K562 (cell line): ENCODE results near the gene ANKS1A. TPM values are rescaled to one million over a fixed set of nuclear protein-coding genes. Genes with fewer than 3 reads are reported as not detected.

Experiments used
- ATAC-seq: fragments of 200-7000 bp; cut with Tn5 transposase; 3 replicates; pipeline ENCODE4 v1.9.1; 2020; ENCODE audit warnings: moderate library complexity
- BruUV-seq: library from RNA; stranded (reverse); fragments of 400-500 nt; replicated peaks from 2 replicates; lab custom pipeline; 2021; lab: Mats Ljungman, UMichigan
- CTCF ChIA-PET: fragments of 300-600 bp; formaldehyde crosslinking; extraction: SDS; loops from one replicate; lab custom pipeline; 2021; ENCODE audit warnings: low intra/inter-chr PET ratio; lab: Yijun Ruan, JAX
- POLR2A ChIA-PET: fragments of 300-600, 350-650 bp; sonication (Branson Sonifier 250); formaldehyde crosslinking; extraction: SDS; loops from one replicate; lab custom pipeline; 2021; ENCODE audit warnings: antibody characterized with exemption, inconsistent platforms; lab: Yijun Ruan, JAX
- DNase-seq, 4 experiments: peaks; one replicate each; pipeline versions ENCODE4 v3.0.0 to v3.0.0-alpha.2; 2011 to 2018; ENCODE audit warnings: low spot score in 3 of 4, mixed read lengths in 3 of 4; ENCODE audit errors: extremely low read depth in 1 of 4
- FAIRE-seq: peaks from 2 replicates; lab custom pipeline; 2011; peaks lifted over from hg19 to GRCh38; lab: Jason Lieb, UNC
- H2AFZ ChIP-seq: 2 replicates; pipeline ENCODE4 v1.6.0; 2011; ENCODE audit warnings: low read depth, low read length, control low read depth, inconsistent platforms
- H3K27ac ChIP-seq: fragments of 200-600 bp; 3 replicates; pipeline ENCODE4 v1.8.0; 2011; ENCODE audit warnings: low read depth, mild to moderate bottlenecking, control low read depth, inconsistent platforms, low read length, moderate library complexity, mixed read lengths; ENCODE audit errors: extremely low read depth
- H3K27me3 ChIP-seq, 2 experiments: fragments of 300-600 bp in 1 of 2; 2 replicates in 1 of 2; 3 replicates in 1 of 2; pipeline versions ENCODE4 v1.6.0 to v1.8.0; 2011; ENCODE audit warnings: inconsistent platforms in 2 of 2, low read length in 2 of 2, mild to moderate bottlenecking in 1 of 2, mixed read lengths in 1 of 2, moderate library complexity in 1 of 2; ENCODE audit not compliant: control insufficient read depth in 2 of 2, insufficient read depth in 2 of 2
- H3K36me3 ChIP-seq: fragments of 300-600 bp; 3 replicates; pipeline ENCODE4 v1.8.0; 2011; ENCODE audit warnings: mild to moderate bottlenecking, low read length, inconsistent platforms; ENCODE audit not compliant: control insufficient read depth, insufficient read depth
- H3K4me1 ChIP-seq, 2 experiments: fragments of 200-600 bp in 1 of 2; replicated peaks in 1 of 2; 2 replicates in 1 of 2; 3 replicates in 1 of 2; pipeline versions ENCODE4 v1.5.1 to v1.8.0; 2011; ENCODE audit warnings: inconsistent platforms in 2 of 2, low read length in 2 of 2, mild to moderate bottlenecking in 1 of 2, mixed read lengths in 1 of 2, moderate library complexity in 1 of 2; ENCODE audit not compliant: control insufficient read depth in 2 of 2, insufficient read depth in 2 of 2
- H3K4me2 ChIP-seq: 2 replicates; pipeline ENCODE4 v1.6.1; 2011; ENCODE audit warnings: low read length, control low read depth, inconsistent platforms, mixed read lengths; ENCODE audit not compliant: insufficient read depth
- H3K4me3 ChIP-seq: fragments of 200-600 bp; sonication (generic), shearing (Covaris generic); 2 replicates; pipeline ENCODE4 v1.5.1; 2016; ENCODE audit warnings: control low read depth, inconsistent platforms
- H3K79me2 ChIP-seq: fragments of 200-600 bp; 3 replicates; pipeline ENCODE4 v1.8.0; 2011; ENCODE audit warnings: low read length, inconsistent platforms; ENCODE audit not compliant: control insufficient read depth, insufficient read depth
- H3K9ac ChIP-seq, 2 experiments: 2 replicates each; pipeline versions ENCODE4 v1.6.0 to v1.6.1; 2011; ENCODE audit warnings: low read depth in 2 of 2, low read length in 2 of 2, control low read depth in 1 of 2, inconsistent platforms in 1 of 2, mild to moderate bottlenecking in 1 of 2, mixed read lengths in 1 of 2; ENCODE audit not compliant: insufficient read depth in 1 of 2
- H3K9me1 ChIP-seq: one replicate; pipeline ENCODE4 v1.6.0; 2011; ENCODE audit warnings: inconsistent platforms, mild to moderate bottlenecking, low read length, moderate library complexity; ENCODE audit not compliant: control insufficient read depth, insufficient read depth
- H3K9me3 ChIP-seq: replicated peaks from 2 replicates; pipeline ENCODE4 v1.5.1; 2011; ENCODE audit warnings: low read depth, low read length, inconsistent platforms; ENCODE audit not compliant: control insufficient read depth, insufficient read depth
- H4K20me1 ChIP-seq: replicated peaks from 2 replicates; pipeline ENCODE4 v1.6.1; 2011; ENCODE audit warnings: low read length, inconsistent platforms, mixed read lengths; ENCODE audit not compliant: control insufficient read depth, insufficient read depth
- CLOCK ChIP-seq: fragments of 250-450 bp; sonication (Bioruptor Pico); IDR thresholded peaks from 2 replicates; pipeline ENCODE4 v1.4.0; 2020; ENCODE audit warnings: mild to moderate bottlenecking, moderate library complexity, borderline replicate concordance
- CREB5 ChIP-seq: fragments of 250-450 bp; sonication (Bioruptor Pico); IDR thresholded peaks from 2 replicates; pipeline ENCODE4 v1.5.0; 2020; ENCODE audit warnings: mild to moderate bottlenecking
- IRF2 ChIP-seq: sonication (generic); formaldehyde crosslinking; IDR thresholded peaks from 2 replicates; pipeline ENCODE4 v1.8.1; 2022; ENCODE audit warnings: mild to moderate bottlenecking, missing genetic modification reagents
- NUFIP1 ChIP-seq: fragments of 450-650 bp; IDR thresholded peaks from 2 replicates; pipeline ENCODE4 v1.6.1; 2018; ENCODE audit not compliant: partially characterized antibody
- PATZ1 ChIP-seq: fragments of 250-450 bp; sonication (Bioruptor Pico); IDR thresholded peaks from 2 replicates; pipeline ENCODE4 v1.5.0; 2020; ENCODE audit warnings: mild to moderate bottlenecking, borderline replicate concordance
- PTRF ChIP-seq: fragments of 450-650 bp; IDR thresholded peaks from 2 replicates; pipeline ENCODE4 v1.6.1; 2016; ENCODE audit warnings: mild to moderate bottlenecking, missing genetic modification characterization, missing compliant biosample characterization
- ZBED1 ChIP-seq: IDR thresholded peaks from 2 replicates; pipeline ENCODE4 v1.6.1; 2014
- ZBTB2 ChIP-seq: fragments of 450-650 bp; IDR thresholded peaks from 2 replicates; pipeline ENCODE4 v1.6.1; 2016; ENCODE audit warnings: antibody characterized with exemption
- ZNF184 ChIP-seq: sonication (generic); formaldehyde crosslinking; IDR thresholded peaks from 2 replicates; pipeline ENCODE4 v1.5.0; 2020; ENCODE audit warnings: missing genetic modification reagents
- ZNF699 ChIP-seq: fragments of 250-450 bp; sonication (Bioruptor Pico); IDR thresholded peaks from 2 replicates; pipeline ENCODE4 v1.8.0; 2021; ENCODE audit warnings: mild to moderate bottlenecking, moderate library complexity; ENCODE audit not compliant: insufficient replicate concordance
- ZNF740 ChIP-seq, 3 experiments: fragments of 200-800 bp in 1 of 3; sonication (Bioruptor generic) in 1 of 3; sonication (generic) in 1 of 3; formaldehyde crosslinking in 1 of 3; IDR thresholded peaks; 2 replicates each; pipeline versions ENCODE4 v1.6.1 to v1.8.0; 2016 to 2022; ENCODE audit warnings: mild to moderate bottlenecking in 2 of 3, missing compliant biosample characterization in 2 of 3, missing genetic modification characterization in 2 of 3, missing genetic modification reagents in 1 of 3
- ZSCAN29 ChIP-seq: fragments of 450-650 bp; IDR thresholded peaks from 2 replicates; pipeline ENCODE4 v1.6.1; 2017
- WGBS: fragments of 100-300 bp; shearing (Covaris generic); methylation state at CpG from one replicate; pipeline ENCODE4 v1.1.6; 2016; ENCODE audit warnings: low coverage, mixed read lengths; ENCODE audit not compliant: insufficient coverage; ENCODE audit errors: missing lambda C conversion rate; 5-methylcytosine and 5-hydroxymethylcytosine counted together
- in situ Hi-C: fragments of 300-500 bp; cut with MboI; formaldehyde crosslinking; loops from 4 replicates; pipeline ENCODE4 v1.15.0; 2018; ENCODE audit warnings: inconsistent platforms, mixed read lengths
- intact Hi-C: fragments of 100-400 bp; cut with micrococcal nuclease; formaldehyde crosslinking; loops from 2 replicates; pipeline ENCODE4 v1.14.2; 2022
- polyA plus RNA-seq, 8 experiments: library from polyadenylated mRNA; depleted of rRNA in 4 of 8; stranded (reverse) in 5 of 8; unstranded in 3 of 8; fragments of >200 nt; fragmentation: Nextera tagmentation in 2 of 8; fragmentation: Illumina TruSeq in 1 of 8; extraction: Ambion mirVana in 2 of 8; extraction: Trizol in 1 of 8; gene quantifications; 2 replicates each; pipeline versions ENCODE4 v1.2.1 to v1.2.3, GENCODE V29; 2011 to 2014; ENCODE audit warnings: inconsistent platforms in 1 of 8, missing spikeins in 1 of 8
- total RNA-seq, 7 experiments: library from RNA; depleted of rRNA in 6 of 7; stranded (reverse); fragments of >200 nt in 6 of 7; fragmentation: Illumina TruSeq in 2 of 7; extraction: Trizol in 2 of 7; gene quantifications; 2 replicates each; pipeline versions ENCODE4 v1.2.1 to v1.2.3, GENCODE V29; 2011 to 2021; ENCODE audit warnings: low replicate concordance in 1 of 7

ANKS1A gene
- total and polyA plus RNA-seq, 9 of the 15 experiments (the other 6 are each of a cell fraction or from before 2014, with no cell fraction given): 1.1 to 13.8 (median 5.3) TPM

GRCh38 chr6:35042031-35042815, 153.2 kb downstream of the ANKS1A start:
- H3K4me1 ChIP-seq: no peaks in the 10 kb centered on the region
- no peaks in the 10 kb centered on the region for H3K27me3 ChIP-seq
- no peak overlapping the region for H3K4me3 ChIP-seq
- no peaks in the 10 kb centered on the region for H3K9me1 ChIP-seq
- no peak overlapping the region for H2AFZ ChIP-seq
- ATAC-seq (no peak), FAIRE-seq (no peak), DNase-seq (no peak)
- intact Hi-C loops: no loop called here
- in situ Hi-C loops: no loop called here
- H3K27ac ChIP-seq: no peak overlapping the region
- no TSS peak for BruUV-seq
- no peaks in the 10 kb centered on the region for H3K9me3 ChIP-seq
- WGBS: 76% methylated on average over 9 of the region's 9 CpGs
- ChIA-PET CTCF (no interaction called here), POLR2A (interaction anchor here (0.6 to 1.3 kb wide), 3 partner anchors 11 to 21 kb away, joined by 3 read pairs; no protein-coding TSS in a partner anchor)
- no peak overlapping the region for H3K4me2 ChIP-seq
- no peaks in the 10 kb centered on the region for H3K36me3 ChIP-seq
- H3K9ac ChIP-seq: no peak overlapping the region
- peaks cover 4% of the 10 kb centered on the region; the same call in 1 of the 2 replicates for H4K20me1 ChIP-seq
- H3K79me2 ChIP-seq: no peaks in the 10 kb centered on the region
- TF ChIP-seq ZSCAN29 (no peak), NUFIP1 (no peak), PTRF (no peak), ZBED1 (no peak), ZNF184 (CRISPR knock-in tag) (no peak), PATZ1 (no peak), CREB5 (CRISPR knock-in tag) (no peak), ZNF740 (CRISPR knock-in tag; IDR thresholded peaks at IDR 0.05) (no peak), ZNF740 (tag; IDR thresholded peaks at IDR 0.05) (no peak), ZBTB2 (no peak), CLOCK (CRISPR knock-in tag) (no peak), IRF2 (CRISPR knock-in tag) (no peak), ZNF699 (CRISPR knock-in tag) (no peak)
